Kidney (tissue), 14 donors: ENCODE measurements around the gene AKAP9. TPM values are rescaled to one million over a fixed set of nuclear protein-coding genes. Genes with fewer than 3 reads are reported as not detected.

ENCODE experiments used
- DNase-seq, 5 donors: peaks; one replicate each; pipeline ENCODE4 v3.0.0-alpha.2; 2013 to 2020
- FAIRE-seq: peaks from 2 replicates; lab custom pipeline; 2012; peaks lifted over from hg19 to GRCh38; lab: Jason Lieb, UNC
- H3K27ac ChIP-seq, 2 donors: one replicate each; pipeline ENCODE4 v1.7.0; 2013; ENCODE audit warnings: low read depth in 2 of 2, low read length in 2 of 2, inconsistent platforms in 1 of 2
- H3K27me3 ChIP-seq: one replicate; pipeline ENCODE4 v1.7.1; 2013; ENCODE audit warnings: low read length, inconsistent platforms; ENCODE audit not compliant: control insufficient read depth, insufficient read depth
- H3K36me3 ChIP-seq, 3 donors: one replicate each; pipeline versions ENCODE4 v1.7.0 to v1.7.1; 2013; ENCODE audit warnings: low read length in 3 of 3, control low read depth in 1 of 3, inconsistent platforms in 1 of 3; ENCODE audit not compliant: insufficient read depth in 3 of 3, control insufficient read depth in 2 of 3
- H3K4me1 ChIP-seq, 3 donors: one replicate each; pipeline versions ENCODE4 v1.7.0 to v1.7.1; 2013; ENCODE audit warnings: low read length in 3 of 3, inconsistent platforms in 1 of 3, low read depth in 1 of 3; ENCODE audit not compliant: control insufficient read depth in 2 of 3, insufficient read depth in 2 of 3
- H3K4me3 ChIP-seq, 3 donors: one replicate each; pipeline versions ENCODE4 v1.7.0 to v1.8.1; 2013; ENCODE audit warnings: low read length in 3 of 3, control low read depth in 1 of 3, inconsistent platforms in 1 of 3
- H3K9ac ChIP-seq, 3 donors: one replicate each; pipeline versions ENCODE4 v1.7.0 to v1.7.1; 2013; ENCODE audit warnings: low read length in 3 of 3, control low read depth in 1 of 3, inconsistent platforms in 1 of 3
- H3K9me3 ChIP-seq, 3 donors: one replicate each; pipeline versions ENCODE4 v1.7.0 to v1.7.1; 2013; ENCODE audit warnings: low read length in 3 of 3, control low read depth in 1 of 3, inconsistent platforms in 1 of 3; ENCODE audit not compliant: control insufficient read depth in 2 of 3, insufficient read depth in 1 of 3
- intact Hi-C: fragments of 100-400 bp; cut with DNase I; formaldehyde crosslinking; loops from one replicate; pipeline ENCODE4 v1.11.1; 2022
- polyA plus RNA-seq: library from polyadenylated mRNA; stranded (reverse); fragments of 350-450 nt; fragmentation: Illumina TruSeq; extraction: RNeasy Lipid Tissue Mini Kit (QIAGEN cat#74804); gene quantifications from one replicate; pipeline ENCODE4 v1.2.3, GENCODE V29; 2014; ENCODE audit warnings: low read depth, low replicate concordance; ENCODE audit not compliant: insufficient read depth
- total RNA-seq: library from RNA; stranded (reverse); fragmentation: NEBNext Ultra II Directional; extraction: Animal tissue kit (Norgen Biotek cat#: 25700); gene quantifications from one replicate; pipeline ENCODE4 v1.2.1, GENCODE V29; 2021
- TF ChIP-seq, protein P1 (sequence below): IDR thresholded peaks from 3 replicates; pipeline ENCODE4 v1.5.1; 2012; ENCODE audit warnings: mild to moderate bottlenecking, moderate library complexity, borderline replicate concordance; ENCODE audit not compliant: insufficient read depth; ENCODE audit errors: extremely low read depth
- donor health status: control.
- donor health status: control.
- donor health status: control.
- donor health status: control.
- donor health status: control.
- donor health status: DM: yes; HTN: yes; CAD: no.
- donor health status: Normal renal cell carcinoma (clear cell type).

Gene AKAP9
- total and polyA plus RNA-seq, 2 donors from 2014 or later, result 18.5 to 66.8 TPM

DNA sequence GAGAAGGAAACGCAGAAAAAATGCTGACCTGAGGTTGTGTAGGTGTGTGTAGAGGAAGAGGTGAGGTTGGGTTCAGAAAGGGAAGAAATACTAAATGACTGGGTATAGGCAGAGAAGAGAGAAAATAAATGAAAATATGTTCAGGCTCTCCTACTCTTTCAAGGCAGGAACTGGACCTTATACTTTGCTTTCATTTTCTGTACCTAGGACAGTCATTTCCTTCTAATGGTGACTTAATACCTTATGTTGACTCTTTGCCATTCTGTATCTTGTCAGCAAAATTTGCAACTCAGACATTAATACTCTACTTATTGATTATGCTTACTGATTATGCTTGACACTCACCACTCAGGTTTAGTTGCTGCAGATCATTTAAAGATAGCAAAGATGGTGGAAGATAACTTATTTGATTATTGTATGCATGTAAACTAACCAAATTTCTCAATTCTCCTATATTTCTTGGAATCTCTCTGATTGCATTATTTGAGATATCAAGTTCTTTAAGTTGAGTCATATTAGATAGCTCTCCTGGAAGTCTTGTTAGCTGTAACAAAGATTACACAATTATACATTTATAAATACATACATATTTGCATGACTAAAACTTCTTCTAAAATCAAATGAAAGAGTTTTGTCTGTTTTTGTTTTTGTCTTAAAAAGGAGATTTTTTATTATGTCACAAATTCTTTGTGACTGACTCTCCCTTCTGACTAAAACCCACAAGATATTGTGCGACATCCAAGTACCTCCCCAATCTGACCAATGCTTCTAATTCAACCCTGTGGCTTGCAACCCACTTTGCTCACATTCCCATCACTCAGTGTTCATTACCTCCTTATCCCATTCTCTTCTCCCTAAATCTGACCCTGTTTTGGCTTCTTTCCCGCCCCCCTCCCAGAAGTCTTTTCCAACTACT is 218.3 kb downstream of the AKAP9 start:
- Histone ChIP-seq H3K27me3 (no peaks in the 10 kb centered on the region), H3K9me3 (no peaks in the 10 kb centered on the region), H3K9ac (no peak overlapping the region), H3K4me3 (no peak overlapping the region), H3K4me1 (no peaks in the 10 kb centered on the region), H3K27ac (no peak overlapping the region), H3K36me3 (no peaks in the 10 kb centered on the region)
- no peak for DNase-seq
- intact Hi-C loops, result no loop called here
- FAIRE-seq, result no peak
- TF ChIP-seq, protein P1, sequence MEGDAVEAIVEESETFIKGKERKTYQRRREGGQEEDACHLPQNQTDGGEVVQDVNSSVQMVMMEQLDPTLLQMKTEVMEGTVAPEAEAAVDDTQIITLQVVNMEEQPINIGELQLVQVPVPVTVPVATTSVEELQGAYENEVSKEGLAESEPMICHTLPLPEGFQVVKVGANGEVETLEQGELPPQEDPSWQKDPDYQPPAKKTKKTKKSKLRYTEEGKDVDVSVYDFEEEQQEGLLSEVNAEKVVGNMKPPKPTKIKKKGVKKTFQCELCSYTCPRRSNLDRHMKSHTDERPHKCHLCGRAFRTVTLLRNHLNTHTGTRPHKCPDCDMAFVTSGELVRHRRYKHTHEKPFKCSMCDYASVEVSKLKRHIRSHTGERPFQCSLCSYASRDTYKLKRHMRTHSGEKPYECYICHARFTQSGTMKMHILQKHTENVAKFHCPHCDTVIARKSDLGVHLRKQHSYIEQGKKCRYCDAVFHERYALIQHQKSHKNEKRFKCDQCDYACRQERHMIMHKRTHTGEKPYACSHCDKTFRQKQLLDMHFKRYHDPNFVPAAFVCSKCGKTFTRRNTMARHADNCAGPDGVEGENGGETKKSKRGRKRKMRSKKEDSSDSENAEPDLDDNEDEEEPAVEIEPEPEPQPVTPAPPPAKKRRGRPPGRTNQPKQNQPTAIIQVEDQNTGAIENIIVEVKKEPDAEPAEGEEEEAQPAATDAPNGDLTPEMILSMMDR, result no peak

Other genes with a start within 250 kb of the AKAP9 start
- 14.6 TPM for gene MTERF1, start 60.2 kb upstream of the AKAP9 start, total RNA-seq
- 10.1 TPM for gene MTERF1, start 60.2 kb upstream of the AKAP9 start, polyA plus RNA-seq
- 55.8 TPM for gene CYP51A1, start 193.6 kb downstream of the AKAP9 start, total RNA-seq
- 43.0 TPM for gene CYP51A1, start 193.6 kb downstream of the AKAP9 start, polyA plus RNA-seq
- gene LRRD1, start 238.3 kb downstream of the AKAP9 start, total RNA-seq, result 0.25 TPM
- not detected for gene LRRD1, start 238.3 kb downstream of the AKAP9 start, polyA plus RNA-seq